ENCODE data around the gene PNPLA6. TPM values are rescaled to one million over a fixed set of nuclear protein-coding genes. Genes with fewer than 3 reads are reported as not detected.

PNPLA6 gene
- polyA plus RNA-seq, 3 donors, result 11.2 to 178 (median 14.4) TPM

DNA sequence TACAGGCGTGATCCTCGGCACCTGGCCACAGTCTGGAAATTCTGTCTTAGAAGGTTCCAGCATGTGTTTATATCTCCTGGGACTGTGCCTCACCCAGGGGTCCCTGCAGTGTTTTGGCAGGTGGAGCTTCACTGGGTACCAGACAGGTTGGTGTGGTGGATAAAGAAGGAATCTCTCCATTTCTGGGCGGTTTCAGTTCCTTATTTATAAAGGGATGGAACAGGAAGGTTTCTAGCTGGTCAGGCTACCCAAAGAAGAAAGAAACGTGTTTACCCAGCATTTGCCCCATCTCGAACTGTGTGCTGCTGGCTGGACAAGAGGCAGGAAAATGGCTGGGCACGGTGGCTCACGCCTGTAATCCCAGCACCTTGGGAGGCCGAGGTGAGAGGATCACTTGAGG lies 9.8 kb downstream of the PNPLA6 start:
- no peaks in the 10 kb centered on the region for H3K27me3 Mint-ChIP-seq (ENCODE audit: low read depth in 3 of 3)
- TF ChIP-seq, protein P1, sequence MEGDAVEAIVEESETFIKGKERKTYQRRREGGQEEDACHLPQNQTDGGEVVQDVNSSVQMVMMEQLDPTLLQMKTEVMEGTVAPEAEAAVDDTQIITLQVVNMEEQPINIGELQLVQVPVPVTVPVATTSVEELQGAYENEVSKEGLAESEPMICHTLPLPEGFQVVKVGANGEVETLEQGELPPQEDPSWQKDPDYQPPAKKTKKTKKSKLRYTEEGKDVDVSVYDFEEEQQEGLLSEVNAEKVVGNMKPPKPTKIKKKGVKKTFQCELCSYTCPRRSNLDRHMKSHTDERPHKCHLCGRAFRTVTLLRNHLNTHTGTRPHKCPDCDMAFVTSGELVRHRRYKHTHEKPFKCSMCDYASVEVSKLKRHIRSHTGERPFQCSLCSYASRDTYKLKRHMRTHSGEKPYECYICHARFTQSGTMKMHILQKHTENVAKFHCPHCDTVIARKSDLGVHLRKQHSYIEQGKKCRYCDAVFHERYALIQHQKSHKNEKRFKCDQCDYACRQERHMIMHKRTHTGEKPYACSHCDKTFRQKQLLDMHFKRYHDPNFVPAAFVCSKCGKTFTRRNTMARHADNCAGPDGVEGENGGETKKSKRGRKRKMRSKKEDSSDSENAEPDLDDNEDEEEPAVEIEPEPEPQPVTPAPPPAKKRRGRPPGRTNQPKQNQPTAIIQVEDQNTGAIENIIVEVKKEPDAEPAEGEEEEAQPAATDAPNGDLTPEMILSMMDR (IDR thresholded peaks at IDR 0.05), result no peak
- H3K27me3 ChIP-seq (ENCODE audit: control insufficient read depth in 2 of 2, insufficient read depth in 2 of 2, low read length in 2 of 2), result no peaks in the 10 kb centered on the region
- H3K4me1 ChIP-seq (ENCODE audit: control insufficient read depth in 1 of 2, insufficient read depth in 2 of 2, low read length in 2 of 2), result peaks cover 44 to 48% of the 10 kb centered on the region in 2 donors
- peak overlapping the region; percentile 98 to 100 (median 99) for H3K27ac Mint-ChIP-seq
- no peaks in the 10 kb centered on the region for H3K9me3 ChIP-seq (replicated peaks in 1 of 2; ENCODE audit: control insufficient read depth in 1 of 2, insufficient read depth in 1 of 2, low read length in 2 of 2)
- peak overlapping the region; percentile 73 for H3K9ac ChIP-seq (ENCODE audit: insufficient read depth, low read length, poor library complexity, severe bottlenecking)
- H2AFZ ChIP-seq (ENCODE audit: insufficient read depth, low read depth, low read length, poor library complexity, severe bottlenecking), result no peak overlapping the region
- peak overlapping the region; percentile 31 to 71 for H3K4me3 Mint-ChIP-seq
- peak overlapping the region; percentile 41 for H3K4me2 ChIP-seq (replicated peaks; ENCODE audit: extremely low read depth, low read length, poor library complexity, severe bottlenecking)
- H3K79me2 ChIP-seq (ENCODE audit: insufficient read depth, low read length), result no peaks in the 10 kb centered on the region
- peaks cover 46% of the 10 kb centered on the region for H3K4me1 Mint-ChIP-seq
- peak overlapping the region in 1 of 3 experiments; percentile 47 for H3K4me3 ChIP-seq (replicated peaks in 1 of 3; ENCODE audit: low read depth in 2 of 3, low read length in 3 of 3)
- peak; percentile 42 to 65 (median 54) for DNase-seq
- intact Hi-C loops (cut with micrococcal nuclease), result loop anchor here in 1 of 2 donors (10.0 kb wide), 1 partner anchor 110 kb away; no protein-coding TSS in a partner anchor
- H3K27ac ChIP-seq (ENCODE audit: low read depth in 1 of 2, low read length in 2 of 2), result peak overlapping the region; percentile 95 to 98
- WGBS (ENCODE audit: insufficient coverage), result 36% methylated on average over 5 of the region's 8 CpGs
- peaks cover 45 to 64% of the 10 kb centered on the region in 2 donors for H3K36me3 Mint-ChIP-seq
- no peaks in the 10 kb centered on the region for H4K20me1 ChIP-seq (ENCODE audit: insufficient read depth, low read length)
- H3K9me3 Mint-ChIP-seq, result peaks cover 0 to 1% (median 0%) of the 10 kb centered on the region in 7 donors
- peaks cover 34 to 40% of the 10 kb centered on the region in 2 donors for H3K36me3 ChIP-seq (replicated peaks in 1 of 2; ENCODE audit: control insufficient read depth in 1 of 2, insufficient read depth in 2 of 2, low read length in 2 of 2)

DNA sequence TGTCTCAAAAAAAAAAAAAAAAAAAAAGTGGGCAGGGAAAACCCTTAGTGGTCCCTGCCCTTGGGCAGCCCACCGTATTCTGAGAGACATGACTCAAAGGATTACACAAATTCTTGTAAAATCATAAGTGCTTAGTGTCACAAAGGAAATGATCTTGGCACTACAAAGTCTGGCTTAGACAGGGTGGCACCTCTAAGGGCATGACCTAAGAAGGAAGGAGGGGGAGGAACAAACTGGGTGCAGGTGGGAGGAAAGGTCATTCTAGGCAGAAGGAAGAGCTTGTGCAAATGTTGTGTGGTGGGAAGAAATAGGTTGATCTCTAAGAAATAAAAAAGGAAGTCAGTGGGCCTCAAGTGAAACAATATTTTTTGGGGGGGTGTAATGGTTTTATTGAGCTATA lies 10.4 kb downstream of the PNPLA6 start:
- Mint-ChIP-seq H3K4me1 (peaks cover 44% of the 10 kb centered on the region), H3K27me3 (ENCODE audit: low read depth in 3 of 3) (no peaks in the 10 kb centered on the region), H3K27ac (peak overlapping the region; percentile 98 to 100 (median 99)), H3K9me3 (peaks cover 0 to 1% (median 0%) of the 10 kb centered on the region in 7 donors), H3K4me3 (no peak overlapping the region), H3K36me3 (peaks cover 48 to 64% of the 10 kb centered on the region in 2 donors)
- DNase-seq, result peak; percentile 60 to 72 (median 66)
- Histone ChIP-seq H3K4me3 (replicated peaks in 1 of 3; ENCODE audit: low read depth in 2 of 3, low read length in 3 of 3) (peak overlapping the region in 1 of 3 experiments; percentile 47), H3K27ac (ENCODE audit: low read depth in 1 of 2, low read length in 2 of 2) (peak overlapping the region; percentile 95 to 98), H3K9ac (ENCODE audit: insufficient read depth, low read length, poor library complexity, severe bottlenecking) (no peak overlapping the region), H3K27me3 (ENCODE audit: control insufficient read depth in 2 of 2, insufficient read depth in 2 of 2, low read length in 2 of 2) (no peaks in the 10 kb centered on the region), H4K20me1 (ENCODE audit: insufficient read depth, low read length) (no peaks in the 10 kb centered on the region), H3K4me1 (ENCODE audit: control insufficient read depth in 1 of 2, insufficient read depth in 2 of 2, low read length in 2 of 2) (peaks cover 44 to 48% of the 10 kb centered on the region in 2 donors), H2AFZ (ENCODE audit: insufficient read depth, low read depth, low read length, poor library complexity, severe bottlenecking) (no peak overlapping the region), H3K4me2 (replicated peaks; ENCODE audit: extremely low read depth, low read length, poor library complexity, severe bottlenecking) (peak overlapping the region; percentile 19), H3K9me3 (replicated peaks in 1 of 2; ENCODE audit: control insufficient read depth in 1 of 2, insufficient read depth in 1 of 2, low read length in 2 of 2) (no peaks in the 10 kb centered on the region), H3K79me2 (ENCODE audit: insufficient read depth, low read length) (no peaks in the 10 kb centered on the region), H3K36me3 (replicated peaks in 1 of 2; ENCODE audit: control insufficient read depth in 1 of 2, insufficient read depth in 2 of 2, low read length in 2 of 2) (peaks cover 34 to 40% of the 10 kb centered on the region in 2 donors)
- TF ChIP-seq, protein P1 (IDR thresholded peaks at IDR 0.05), result no peak
- intact Hi-C loops (cut with micrococcal nuclease), result loop anchor here in 1 of 2 donors (10.0 kb wide), 1 partner anchor 109 kb away; no protein-coding TSS in a partner anchor
- WGBS (ENCODE audit: insufficient coverage), result 0% methylated on average over 1 of the region's 1 CpG

Data from CD14-positive monocyte (primary cell).